ENCODE results near the gene C6orf120. TPM values are rescaled to one million over a fixed set of nuclear protein-coding genes. Genes with fewer than 3 reads are reported as not detected.

Gene C6orf120
- total RNA-seq, 1 donor from 2014 or later, result 42.9 TPM

DNA sequence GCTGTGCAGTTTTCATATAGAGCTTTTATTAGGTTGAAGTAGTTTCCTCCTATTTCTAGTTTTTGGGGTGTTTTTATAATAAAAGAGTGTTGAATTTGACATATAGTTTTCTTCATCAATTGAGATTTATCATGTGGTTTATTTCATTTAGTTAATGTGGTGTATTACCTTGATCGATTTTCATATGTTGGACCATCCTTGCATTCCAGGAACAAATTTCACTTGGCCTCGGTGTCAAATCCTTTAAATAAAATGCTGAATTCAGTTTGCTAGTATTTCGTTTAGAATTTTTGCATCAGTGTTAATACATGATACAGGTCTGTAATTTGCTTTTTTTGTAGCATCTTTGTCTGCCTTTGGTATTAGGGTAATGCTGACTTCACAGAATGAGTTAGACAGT lies 43.5 kb downstream of the C6orf120 start:
- DNase-seq (ENCODE audit: low read depth), result no peak
- no peaks in the 10 kb centered on the region for H3K36me3 ChIP-seq (ENCODE audit: control insufficient read depth, insufficient read depth, low read length)
- no peak overlapping the region for H3K4me3 ChIP-seq (ENCODE audit: low read depth, low read length)
- no peaks in the 10 kb centered on the region for H3K27me3 ChIP-seq (ENCODE audit: control insufficient read depth, insufficient read depth, low read length)
- TF ChIP-seq, protein P1, sequence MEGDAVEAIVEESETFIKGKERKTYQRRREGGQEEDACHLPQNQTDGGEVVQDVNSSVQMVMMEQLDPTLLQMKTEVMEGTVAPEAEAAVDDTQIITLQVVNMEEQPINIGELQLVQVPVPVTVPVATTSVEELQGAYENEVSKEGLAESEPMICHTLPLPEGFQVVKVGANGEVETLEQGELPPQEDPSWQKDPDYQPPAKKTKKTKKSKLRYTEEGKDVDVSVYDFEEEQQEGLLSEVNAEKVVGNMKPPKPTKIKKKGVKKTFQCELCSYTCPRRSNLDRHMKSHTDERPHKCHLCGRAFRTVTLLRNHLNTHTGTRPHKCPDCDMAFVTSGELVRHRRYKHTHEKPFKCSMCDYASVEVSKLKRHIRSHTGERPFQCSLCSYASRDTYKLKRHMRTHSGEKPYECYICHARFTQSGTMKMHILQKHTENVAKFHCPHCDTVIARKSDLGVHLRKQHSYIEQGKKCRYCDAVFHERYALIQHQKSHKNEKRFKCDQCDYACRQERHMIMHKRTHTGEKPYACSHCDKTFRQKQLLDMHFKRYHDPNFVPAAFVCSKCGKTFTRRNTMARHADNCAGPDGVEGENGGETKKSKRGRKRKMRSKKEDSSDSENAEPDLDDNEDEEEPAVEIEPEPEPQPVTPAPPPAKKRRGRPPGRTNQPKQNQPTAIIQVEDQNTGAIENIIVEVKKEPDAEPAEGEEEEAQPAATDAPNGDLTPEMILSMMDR (IDR thresholded peaks at IDR 0.05; ENCODE audit: insufficient read depth, low read length, poor library complexity, severe bottlenecking), result no peak

DNA sequence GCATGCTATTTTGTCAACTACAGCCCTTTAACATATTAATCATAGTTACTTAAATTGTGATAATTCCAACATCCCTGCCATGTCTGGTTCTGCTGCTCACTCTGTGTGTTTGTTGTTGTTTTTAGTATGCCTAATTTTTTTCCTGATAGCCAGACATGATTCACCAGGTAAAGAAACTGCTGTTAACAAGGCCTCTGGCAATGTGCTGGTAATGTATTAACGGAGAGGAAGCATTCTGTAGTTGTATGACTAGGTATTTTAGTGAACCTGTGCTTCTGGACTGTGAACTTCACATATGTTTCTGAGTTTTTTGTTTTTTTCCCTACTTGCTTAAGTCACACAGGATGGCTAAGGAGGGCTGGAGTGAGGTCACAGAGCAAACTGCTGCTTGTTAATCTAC lies 44.6 kb downstream of the C6orf120 start:
- Histone ChIP-seq H3K4me3 (ENCODE audit: low read depth, low read length) (no peak overlapping the region), H3K36me3 (ENCODE audit: control insufficient read depth, insufficient read depth, low read length) (no peaks in the 10 kb centered on the region), H3K27me3 (ENCODE audit: control insufficient read depth, insufficient read depth, low read length) (no peaks in the 10 kb centered on the region)
- TF ChIP-seq, protein P1 (IDR thresholded peaks at IDR 0.05; ENCODE audit: insufficient read depth, low read length, poor library complexity, severe bottlenecking), result no peak
- DNase-seq (ENCODE audit: low read depth), result no peak

DNA sequence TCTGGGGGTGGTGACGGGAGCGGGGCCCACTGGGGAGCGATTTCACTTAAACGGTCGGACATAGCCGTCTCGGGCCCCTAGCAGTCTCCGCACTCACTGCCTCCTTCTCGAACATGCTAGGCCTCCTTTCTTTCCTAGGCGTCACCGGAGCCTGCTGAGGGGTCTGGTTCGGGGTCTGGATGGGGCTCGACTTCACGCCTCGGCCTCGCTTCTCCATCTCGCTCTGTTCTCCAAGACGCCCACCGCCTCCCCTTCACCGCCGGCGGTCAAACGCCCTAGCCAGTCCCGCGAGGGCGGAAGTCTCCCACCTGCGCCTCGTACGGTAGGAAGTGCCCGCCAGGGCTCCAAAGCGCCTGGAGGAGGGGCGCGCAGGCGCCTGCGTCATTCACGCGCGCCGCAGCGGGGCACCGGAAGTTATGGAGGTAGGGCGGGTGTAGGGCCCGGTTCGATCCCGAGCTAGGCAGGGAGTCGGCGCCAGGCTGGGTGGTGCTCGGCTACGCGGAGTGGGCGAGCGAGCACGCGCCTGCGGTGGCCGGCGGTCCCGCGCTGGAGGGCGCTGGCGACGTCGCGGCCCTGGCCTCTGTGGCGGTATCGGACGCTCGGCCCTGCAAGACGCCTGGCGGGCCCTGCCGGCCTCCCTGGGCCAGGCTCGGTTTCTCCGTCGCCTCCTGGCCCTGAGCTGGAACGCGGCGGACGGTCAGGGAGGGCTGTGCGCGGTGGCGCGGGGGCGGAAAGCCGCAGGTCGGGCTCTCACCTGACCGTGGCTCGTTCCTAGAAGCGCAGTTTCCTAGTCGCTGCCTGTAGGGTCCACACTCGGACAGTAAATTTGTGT lies 49.5 kb downstream of the C6orf120 start, which contains the start of the genes DYNLT2 and ERMARD:
Gene DYNLT2, minus strand, starts transcription at position 331 of the 832 bp plus-strand sequence. Its CDS starts 114 bp downstream, at position 217.
Gene ERMARD, plus strand, starts transcription at position 381 of the 832 bp plus-strand sequence. Its CDS starts 36 bp downstream, at position 417.
- H3K4me3 ChIP-seq (ENCODE audit: low read depth, low read length), result peak within 1 kb of the TSS; percentile 92
- peak; percentile 64 for DNase-seq (ENCODE audit: low read depth)
- no peaks in the 10 kb centered on the region for H3K27me3 ChIP-seq (ENCODE audit: control insufficient read depth, insufficient read depth, low read length)
- TF ChIP-seq, protein P1 (IDR thresholded peaks at IDR 0.05; ENCODE audit: insufficient read depth, low read length, poor library complexity, severe bottlenecking), result no peak
- no peaks in the 10 kb centered on the region for H3K36me3 ChIP-seq (ENCODE audit: control insufficient read depth, insufficient read depth, low read length)

DNA sequence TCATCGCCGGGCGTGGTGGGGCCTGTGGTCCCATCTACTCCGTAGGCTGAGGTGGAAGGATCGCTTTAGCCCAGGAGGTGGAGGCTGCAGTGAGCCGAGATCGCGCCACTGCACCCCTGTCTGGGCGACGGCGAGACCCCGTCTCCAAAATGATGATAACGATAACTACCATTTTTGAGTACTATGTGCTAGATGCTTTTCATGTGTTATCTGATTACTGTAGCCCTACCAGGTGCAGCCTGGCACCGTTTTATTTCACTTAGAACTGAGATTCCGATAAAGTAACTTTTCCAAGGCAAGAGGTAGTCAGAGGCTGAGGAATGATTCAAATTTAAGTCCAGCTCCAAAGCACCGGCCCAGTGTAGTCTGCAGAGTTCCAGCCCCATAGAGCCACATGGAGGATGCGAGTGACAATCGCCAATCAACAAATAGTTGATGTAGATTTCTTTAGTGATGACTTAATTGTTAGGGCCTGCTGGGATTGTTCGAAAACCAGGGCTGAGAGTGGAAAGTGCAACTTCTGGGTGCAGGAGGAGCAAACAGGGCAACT lies 50.2 kb downstream of the C6orf120 start:
- TF ChIP-seq, protein P1 (IDR thresholded peaks at IDR 0.05; ENCODE audit: insufficient read depth, low read length, poor library complexity, severe bottlenecking), result no peak
- H3K27me3 ChIP-seq (ENCODE audit: control insufficient read depth, insufficient read depth, low read length), result no peaks in the 10 kb centered on the region
- H3K4me3 ChIP-seq (ENCODE audit: low read depth, low read length), result peak overlapping the region; percentile 92
- H3K36me3 ChIP-seq (ENCODE audit: control insufficient read depth, insufficient read depth, low read length), result peaks cover 3% of the 10 kb centered on the region
- DNase-seq (ENCODE audit: low read depth), result no peak

Other genes with a start within 250 kb of the C6orf120 start
- gene WDR27, start 97 bp upstream of the C6orf120 start, total RNA-seq, result 27.0 and 34.4 TPM in 2 replicates
- gene PHF10, start 22.4 kb downstream of the C6orf120 start, total RNA-seq, result 31.3 and 32.7 TPM in 2 replicates
- gene DYNLT2, start 49.4 kb downstream of the C6orf120 start, total RNA-seq, result 1.3 and 1.4 TPM in 2 replicates
- gene ERMARD, start 49.5 kb downstream of the C6orf120 start, total RNA-seq, result 20.3 and 34.2 TPM in 2 replicates